Inflammatory macrophage (primary cell): ENCODE results near the gene DMC1.
"Not testable (repeated sequence)": the region's sequence is repeated elsewhere in the genome, so short reads cannot be mapped to it uniquely, and the experiment has no call there.

ENCODE experiments used
- DNase-seq, 2 donors: peaks; one replicate each; pipeline ENCODE4 v3.0.0-alpha.2; 2020 to 2022
- total RNA-seq, 18 experiments: gene quantifications; one replicate each; lab custom pipeline; 2026; ENCODE audit warnings: mixed read lengths in 6 of 18, inconsistent platforms in 2 of 18; lab: John Stamatoyannopoulos, UW

DMC1 gene
- 0.03 to 0.69 (median 0.26) reads per million in 18 experiments for total RNA-seq

- peak; percentile 23 to 52 for DNase-seq
These were observed at the start of gene DMC1 for GRCh38 chr22:38569972-38570778. TSS of gene DMC1 (minus strand) at chr22:38570183. CDS start at chr22:38568256, 1,927 bp downstream.

- no peak for DNase-seq
These were observed 48.7 kb upstream of the DMC1 start for GRCh38 chr22:38618682-38619081.

- DNase-seq, result no peak
These were observed 48.3 kb upstream of the DMC1 start for GRCh38 chr22:38618258-38618657.

- DNase-seq, result not testable (repeated sequence)
These were observed 45.1 kb upstream of the DMC1 start for GRCh38 chr22:38615064-38615405.

GRCh38 chr22:38614332-38615063 is 44.5 kb upstream of the DMC1 start:
- no peak for DNase-seq

- DNase-seq, result no peak
These were observed 43.6 kb upstream of the DMC1 start for GRCh38 chr22:38613588-38613987.

- DNase-seq, result no peak
These were observed 42.4 kb upstream of the DMC1 start for GRCh38 chr22:38612217-38613006.

- no peak for DNase-seq
These were observed 41.6 kb upstream of the DMC1 start for GRCh38 chr22:38611559-38611958.

GRCh38 chr22:38610234-38610633 is 40.3 kb upstream of the DMC1 start:
- no peak for DNase-seq

- DNase-seq, result no peak
These were observed 39.2 kb upstream of the DMC1 start for GRCh38 chr22:38608992-38609750.

GRCh38 chr22:38607680-38608079 is 37.7 kb upstream of the DMC1 start:
- DNase-seq, result no peak

- DNase-seq, result no peak
These were observed 32.2 kb upstream of the DMC1 start for GRCh38 chr22:38602166-38602565.

GRCh38 chr22:38601221-38601764 is 31.3 kb upstream of the DMC1 start:
- no peak for DNase-seq

- DNase-seq, result no peak
These were observed 29.5 kb upstream of the DMC1 start for GRCh38 chr22:38599466-38599865.

GRCh38 chr22:38582923-38583322 is 12.9 kb upstream of the DMC1 start:
- not testable (repeated sequence) for DNase-seq

GRCh38 chr22:38578505-38578904 is 8.5 kb upstream of the DMC1 start:
- DNase-seq, result no peak

GRCh38 chr22:38572065-38572464 is 2.1 kb upstream of the DMC1 start:
- DNase-seq, result peak; percentile 56 to 71

GRCh38 chr22:38570779-38571364 is 889 bp upstream of the DMC1 start:
- DNase-seq, result peak in 1 of 2 donors; percentile 18

- no peak for DNase-seq
These were observed 607 bp downstream of the DMC1 start for GRCh38 chr22:38569181-38569971.

GRCh38 chr22:38567531-38568285 is 2.3 kb downstream of the DMC1 start:
- DNase-seq, result peak; percentile 20 to 46
